ENCODE measurements around the gene ROR2. TPM values are rescaled to one million over a fixed set of nuclear protein-coding genes. Genes with fewer than 3 reads are reported as not detected.

ROR2 gene
- total and polyA plus RNA-seq, 2 of the 13 experiments (the other 11 are each of a cell fraction or from before 2014, with no cell fraction given) = not detected

DNA sequence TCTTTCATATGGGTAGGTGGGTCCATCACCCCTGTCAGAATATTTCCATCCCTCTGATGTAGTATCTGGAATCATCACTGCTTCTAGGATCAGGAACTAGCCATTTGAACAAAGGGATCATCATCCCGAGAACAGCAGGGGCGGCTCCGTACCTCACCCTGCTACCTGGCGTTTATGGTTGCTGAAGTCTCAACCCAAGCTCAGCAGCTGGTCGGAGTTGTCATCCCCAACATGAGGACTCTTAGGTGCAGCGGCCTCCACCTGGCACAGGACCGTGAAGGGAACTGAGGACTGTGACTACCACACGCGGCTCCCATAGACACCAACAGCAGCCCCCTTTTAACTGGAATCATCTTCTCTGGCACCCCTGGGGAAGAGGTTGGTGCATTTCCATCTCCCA lies 35.1 kb downstream of the ROR2 start:
- H3K79me2 ChIP-seq (ENCODE audit: insufficient read depth, low read length) = no peaks in the 10 kb centered on the region
- in situ Hi-C loops (cut with HindIII; ENCODE audit: extremely low pct_ligation_motif_present, low pct_unique_long_range_greater_than_20kb) = no loop called here
- no peaks in the 10 kb centered on the region for H3K36me3 ChIP-seq (replicated peaks in 1 of 2; ENCODE audit: control insufficient read depth in 1 of 2, insufficient read depth in 2 of 2, low read length in 2 of 2)
- ChIA-PET POLR2A (no interaction called here), CTCF (ENCODE audit: low intra/inter-chr PET ratio, low total read pairs) (no interaction called here)
- H3K27me3 ChIP-seq (ENCODE audit: control insufficient read depth in 1 of 2, insufficient read depth in 2 of 2, low read length in 2 of 2) = peaks cover 3 to 35% of the 10 kb centered on the region in 2 experiments; a peak in 3 of 5 replicates
- H3K9ac ChIP-seq (ENCODE audit: insufficient read depth, low read depth, low read length) = no peak overlapping the region
- TF ChIP-seq HMG20B (CRISPR knock-in tag; conservative IDR thresholded peaks at IDR 0.05) = no peak
- TF ChIP-seq, protein P1, sequence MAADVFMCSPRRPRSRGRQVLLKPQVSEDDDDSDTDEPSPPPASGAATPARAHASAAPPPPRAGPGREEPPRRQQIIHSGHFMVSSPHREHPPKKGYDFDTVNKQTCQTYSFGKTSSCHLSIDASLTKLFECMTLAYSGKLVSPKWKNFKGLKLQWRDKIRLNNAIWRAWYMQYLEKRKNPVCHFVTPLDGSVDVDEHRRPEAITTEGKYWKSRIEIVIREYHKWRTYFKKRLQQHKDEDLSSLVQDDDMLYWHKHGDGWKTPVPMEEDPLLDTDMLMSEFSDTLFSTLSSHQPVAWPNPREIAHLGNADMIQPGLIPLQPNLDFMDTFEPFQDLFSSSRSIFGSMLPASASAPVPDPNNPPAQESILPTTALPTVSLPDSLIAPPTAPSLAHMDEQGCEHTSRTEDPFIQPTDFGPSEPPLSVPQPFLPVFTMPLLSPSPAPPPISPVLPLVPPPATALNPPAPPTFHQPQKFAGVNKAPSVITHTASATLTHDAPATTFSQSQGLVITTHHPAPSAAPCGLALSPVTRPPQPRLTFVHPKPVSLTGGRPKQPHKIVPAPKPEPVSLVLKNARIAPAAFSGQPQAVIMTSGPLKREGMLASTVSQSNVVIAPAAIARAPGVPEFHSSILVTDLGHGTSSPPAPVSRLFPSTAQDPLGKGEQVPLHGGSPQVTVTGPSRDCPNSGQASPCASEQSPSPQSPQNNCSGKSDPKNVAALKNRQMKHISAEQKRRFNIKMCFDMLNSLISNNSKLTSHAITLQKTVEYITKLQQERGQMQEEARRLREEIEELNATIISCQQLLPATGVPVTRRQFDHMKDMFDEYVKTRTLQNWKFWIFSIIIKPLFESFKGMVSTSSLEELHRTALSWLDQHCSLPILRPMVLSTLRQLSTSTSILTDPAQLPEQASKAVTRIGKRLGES (CRISPR knock-in tag; IDR thresholded peaks at IDR 0.05; ENCODE audit: borderline replicate concordance) = no peak
- TF ChIP-seq RARA (CRISPR knock-in tag; IDR thresholded peaks at IDR 0.05) = no peak
- TF ChIP-seq, protein P2, sequence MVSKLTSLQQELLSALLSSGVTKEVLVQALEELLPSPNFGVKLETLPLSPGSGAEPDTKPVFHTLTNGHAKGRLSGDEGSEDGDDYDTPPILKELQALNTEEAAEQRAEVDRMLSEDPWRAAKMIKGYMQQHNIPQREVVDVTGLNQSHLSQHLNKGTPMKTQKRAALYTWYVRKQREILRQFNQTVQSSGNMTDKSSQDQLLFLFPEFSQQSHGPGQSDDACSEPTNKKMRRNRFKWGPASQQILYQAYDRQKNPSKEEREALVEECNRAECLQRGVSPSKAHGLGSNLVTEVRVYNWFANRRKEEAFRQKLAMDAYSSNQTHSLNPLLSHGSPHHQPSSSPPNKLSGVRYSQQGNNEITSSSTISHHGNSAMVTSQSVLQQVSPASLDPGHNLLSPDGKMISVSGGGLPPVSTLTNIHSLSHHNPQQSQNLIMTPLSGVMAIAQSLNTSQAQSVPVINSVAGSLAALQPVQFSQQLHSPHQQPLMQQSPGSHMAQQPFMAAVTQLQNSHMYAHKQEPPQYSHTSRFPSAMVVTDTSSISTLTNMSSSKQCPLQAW (CRISPR knock-in tag; IDR thresholded peaks at IDR 0.05) = no peak
- TF ChIP-seq, protein P3, sequence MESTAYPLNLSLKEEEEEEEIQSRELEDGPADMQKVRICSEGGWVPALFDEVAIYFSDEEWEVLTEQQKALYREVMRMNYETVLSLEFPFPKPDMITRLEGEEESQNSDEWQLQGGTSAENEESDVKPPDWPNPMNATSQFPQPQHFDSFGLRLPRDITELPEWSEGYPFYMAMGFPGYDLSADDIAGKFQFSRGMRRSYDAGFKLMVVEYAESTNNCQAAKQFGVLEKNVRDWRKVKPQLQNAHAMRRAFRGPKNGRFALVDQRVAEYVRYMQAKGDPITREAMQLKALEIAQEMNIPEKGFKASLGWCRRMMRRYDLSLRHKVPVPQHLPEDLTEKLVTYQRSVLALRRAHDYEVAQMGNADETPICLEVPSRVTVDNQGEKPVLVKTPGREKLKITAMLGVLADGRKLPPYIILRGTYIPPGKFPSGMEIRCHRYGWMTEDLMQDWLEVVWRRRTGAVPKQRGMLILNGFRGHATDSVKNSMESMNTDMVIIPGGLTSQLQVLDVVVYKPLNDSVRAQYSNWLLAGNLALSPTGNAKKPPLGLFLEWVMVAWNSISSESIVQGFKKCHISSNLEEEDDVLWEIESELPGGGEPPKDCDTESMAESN (CRISPR knock-in tag; conservative IDR thresholded peaks at IDR 0.05) = no peak
- no peak overlapping the region for H3K4me2 ChIP-seq (ENCODE audit: low read depth, low read length)
- H3K9me3 ChIP-seq (ENCODE audit: low read length) = no peaks in the 10 kb centered on the region
- intact Hi-C loops (cut with micrococcal nuclease; ENCODE audit: unreplicated experiment) = no loop called here
- no TSS peak for BruUV-seq (replicated peaks)
- FAIRE-seq (no peak), ATAC-seq (no peak), DNase-seq (ENCODE audit: low spot score) (no peak)
- no peak overlapping the region for H3K4me3 ChIP-seq (replicated peaks in 1 of 3; ENCODE audit: insufficient read depth in 1 of 3, low read depth in 2 of 3, low read length in 3 of 3)
- WGBS (ENCODE audit: low lambda C conversion rate) = 41% methylated on average over 7 of the region's 9 CpGs
- H4K20me1 ChIP-seq (ENCODE audit: insufficient read depth, low read length) = no peaks in the 10 kb centered on the region
- no peak overlapping the region for H2AFZ ChIP-seq (ENCODE audit: low read length)
- H3K27ac ChIP-seq (ENCODE audit: extremely low read length, insufficient read depth, low read length) = no peak overlapping the region
- no peaks in the 10 kb centered on the region for H3K4me1 ChIP-seq (ENCODE audit: insufficient read depth, low read length)
